Hematopoietic multipotent progenitor cell treated with erythropoietin and hydrocortisone succinate and interleukin-3 and kit ligand, for 17 days (in vitro differentiated cells): ENCODE results near the gene SLX4.

Source experiments
- DNase-seq: peaks from one replicate; pipeline ENCODE4 v3.0.0-alpha.2; 2015; ENCODE audit warnings: low spot score

Gene SLX4

DNA sequence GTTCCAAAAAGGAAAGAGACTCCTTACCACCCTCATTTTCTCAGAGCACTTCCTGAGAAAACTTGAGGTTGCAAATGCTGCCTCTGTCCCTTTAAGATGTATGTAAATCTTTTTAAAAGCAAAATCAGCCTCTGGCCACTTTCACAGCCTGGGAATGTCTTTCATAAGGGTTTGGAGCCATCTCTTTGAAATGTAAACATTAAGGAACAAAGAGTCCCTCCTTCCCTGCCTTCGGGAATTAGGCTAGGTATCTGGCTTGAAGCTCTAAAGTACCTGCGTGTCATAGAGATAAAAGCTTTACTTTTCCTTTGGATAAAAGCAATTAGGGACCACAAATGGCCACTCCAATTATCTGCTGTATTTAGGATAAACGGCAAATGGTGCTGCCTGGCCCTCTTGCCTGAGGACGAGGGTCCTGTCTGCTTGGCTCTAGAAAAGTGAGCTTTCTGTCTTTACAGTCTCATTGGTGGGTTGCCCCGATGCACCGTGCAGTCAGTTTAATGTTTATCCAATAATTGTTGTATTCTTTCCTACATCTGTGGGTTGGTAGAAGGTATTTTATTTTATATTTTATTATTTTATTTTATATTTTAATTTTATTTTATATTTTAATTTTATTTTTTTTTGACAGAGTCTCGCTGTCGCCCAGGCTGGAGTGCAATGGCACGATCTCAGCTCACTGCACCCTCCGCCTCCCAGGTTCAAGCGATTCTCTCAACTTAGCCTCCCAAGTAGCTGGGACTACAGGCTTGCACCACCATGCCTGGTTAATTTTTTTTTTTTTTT, 58.1 kb downstream of the SLX4 start:
- no peak for DNase-seq

DNA sequence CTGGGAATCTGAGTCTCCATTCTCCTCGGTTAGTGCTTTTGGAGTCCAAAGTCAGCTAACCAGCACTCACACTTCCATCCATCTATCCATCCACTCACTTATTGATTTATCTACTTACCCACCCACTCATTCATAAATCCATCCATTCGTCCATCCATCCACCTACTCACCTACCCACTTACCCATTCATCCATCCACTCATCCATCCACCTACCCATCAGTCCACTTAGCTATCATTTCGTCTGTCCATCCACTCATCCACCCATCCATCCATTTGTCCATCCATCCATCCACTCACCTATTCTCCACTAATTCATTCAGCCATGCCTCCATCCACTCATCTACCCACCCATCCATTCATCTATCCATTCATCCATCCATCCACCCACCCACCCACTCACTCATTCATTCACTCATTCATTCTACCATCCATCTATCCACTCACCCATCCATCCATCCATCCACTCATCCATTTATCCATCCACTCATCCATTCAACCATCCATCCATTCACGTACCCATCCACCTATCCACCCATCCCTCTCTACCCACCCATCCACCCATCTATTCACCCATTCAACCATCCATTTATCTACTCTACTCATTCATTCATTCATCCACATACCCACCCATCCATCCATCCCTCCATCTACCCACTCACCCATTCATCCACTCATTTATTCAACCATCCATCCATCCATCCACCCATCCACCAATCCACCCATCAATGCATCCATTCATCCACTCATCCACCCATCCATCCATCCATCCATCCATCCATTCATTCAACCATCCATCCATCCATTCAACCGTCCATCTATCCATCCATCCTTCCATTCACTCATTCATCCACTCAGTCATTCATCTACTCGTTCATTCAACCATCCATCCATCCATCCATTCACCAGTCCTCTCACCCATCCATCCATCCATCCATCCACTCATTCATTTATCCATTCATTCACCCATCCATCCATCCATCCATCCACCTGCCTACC, 60.3 kb downstream of the SLX4 start:
- DNase-seq = no peak

DNA sequence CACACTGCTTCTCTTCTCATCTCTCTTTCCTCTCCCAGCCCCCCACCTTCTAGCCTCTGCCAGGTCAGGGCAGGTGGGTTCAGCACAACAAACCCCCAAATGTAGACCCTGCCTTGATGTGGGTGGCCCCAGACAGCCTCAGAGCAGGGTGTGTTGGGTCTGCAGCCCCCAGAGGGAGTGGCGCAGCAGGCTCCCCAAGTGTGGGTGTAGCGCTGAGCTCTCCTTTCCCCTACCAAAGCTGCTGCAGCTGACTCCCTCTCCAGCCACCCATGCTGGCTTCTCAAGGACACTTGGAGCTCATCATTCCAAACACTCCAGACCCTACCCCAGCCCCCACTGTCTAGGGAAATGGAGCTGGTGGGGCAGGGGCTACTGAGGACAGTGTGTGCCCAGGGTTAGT, 61.5 kb downstream of the SLX4 start:
- DNase-seq = no peak

DNA sequence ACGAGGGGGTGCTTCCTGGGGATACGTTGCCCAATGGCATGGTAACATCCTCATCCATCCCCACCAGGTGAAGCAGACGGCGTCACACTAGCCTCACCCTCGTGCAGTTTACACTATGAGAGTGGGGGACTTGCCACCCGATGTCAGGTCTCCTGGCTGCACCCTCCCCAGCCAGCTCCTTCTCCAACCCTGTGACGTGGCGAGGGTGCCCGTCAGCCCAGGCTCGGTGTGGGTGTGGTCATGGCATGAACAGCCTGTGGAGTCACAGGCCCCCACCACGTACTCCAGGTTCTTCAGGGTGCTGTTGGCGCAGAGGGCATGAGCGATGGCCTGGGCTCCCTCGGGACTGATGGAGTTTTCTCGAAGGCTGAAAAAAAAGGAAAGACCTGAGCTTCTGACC, 62.5 kb downstream of the SLX4 start:
- DNase-seq = no peak

DNA sequence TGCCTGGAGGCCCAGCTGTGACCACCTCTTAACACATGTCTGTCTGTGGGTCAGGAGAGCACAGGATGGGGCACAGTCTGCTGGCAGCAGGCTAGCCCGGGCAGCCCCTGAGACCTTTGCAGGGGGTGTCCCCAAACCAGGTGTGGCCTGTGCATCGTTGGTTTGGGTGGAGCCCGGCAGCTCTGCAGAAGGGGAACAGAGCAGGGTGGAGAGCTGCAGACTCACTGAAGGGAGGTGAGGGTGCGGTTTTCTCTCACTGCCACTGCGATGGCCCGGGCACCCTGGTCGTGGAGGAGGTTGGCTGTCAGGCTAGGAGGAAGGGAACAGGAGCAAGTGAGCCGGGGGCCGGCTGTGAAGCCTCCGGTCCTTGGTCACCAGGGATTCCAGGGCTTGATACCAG, 63.0 kb downstream of the SLX4 start:
- DNase-seq = no peak

DNA sequence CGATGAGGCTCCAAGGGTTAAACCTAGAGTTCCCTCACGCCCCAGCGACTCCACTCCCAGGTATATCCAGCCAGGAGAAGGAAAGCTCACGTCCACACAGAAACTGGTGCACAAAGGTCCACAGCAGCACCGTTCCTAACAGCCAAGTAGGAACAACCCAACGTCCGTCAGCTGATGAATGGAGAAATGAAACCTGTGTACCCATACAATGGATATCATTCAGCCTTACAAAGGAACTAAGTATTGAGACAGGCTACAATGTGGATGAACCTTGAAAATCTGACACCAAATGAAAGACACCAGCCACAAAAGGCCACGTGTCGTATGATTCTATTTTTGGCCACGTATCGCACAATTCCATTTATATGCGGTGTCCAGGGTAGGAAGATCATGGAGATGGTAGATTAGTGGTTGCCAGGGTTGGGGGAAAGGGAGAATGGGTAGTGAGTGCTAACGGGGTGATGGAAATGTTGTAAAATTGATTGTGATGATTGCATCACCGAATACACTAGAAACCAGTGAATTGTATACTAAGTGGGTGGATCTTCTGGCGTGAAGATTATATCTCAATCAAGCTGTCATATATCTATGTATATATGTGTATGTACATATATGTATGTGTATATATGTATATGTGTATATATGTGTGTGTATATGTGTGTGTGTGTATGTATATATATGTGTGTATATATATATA, 64.3 kb downstream of the SLX4 start:
- DNase-seq = no peak

DNA sequence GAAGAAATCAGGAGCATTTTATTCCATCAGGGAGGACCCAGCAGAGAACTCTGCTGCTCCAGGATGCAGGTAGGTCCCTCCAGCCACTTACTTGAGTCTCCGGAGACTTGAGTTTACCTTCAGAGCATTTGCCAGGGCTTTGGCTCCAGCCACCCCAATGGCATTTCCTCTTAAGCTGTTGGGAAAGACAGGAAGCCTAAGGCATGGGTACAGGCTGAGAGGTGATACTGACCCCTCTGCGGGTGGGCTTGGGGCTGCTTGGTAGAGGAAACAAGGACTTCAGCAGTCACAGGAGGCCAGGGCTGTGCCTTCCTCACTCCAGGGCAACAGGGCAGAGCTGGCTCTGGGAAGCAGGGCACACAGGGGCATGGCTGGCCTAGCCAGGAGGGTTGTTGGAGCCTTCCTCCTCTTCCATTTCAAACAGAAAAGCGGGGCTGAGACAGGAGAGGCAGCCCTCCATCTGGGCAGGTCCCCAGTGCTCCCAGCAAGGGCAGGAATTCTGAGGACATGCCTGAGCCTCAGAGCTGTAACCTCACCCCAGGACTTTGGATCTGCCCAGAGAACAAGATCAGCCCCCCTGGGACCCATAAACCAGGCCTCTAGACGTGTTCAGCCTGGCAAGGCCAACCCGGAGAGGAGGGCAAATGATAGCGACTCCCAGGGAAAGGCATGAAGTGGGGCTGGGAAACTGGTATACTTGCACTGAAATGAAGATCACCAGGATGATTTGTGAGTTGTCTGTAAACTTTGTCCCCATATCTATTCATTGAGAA, 68.6 kb downstream of the SLX4 start:
- no peak for DNase-seq

DNA sequence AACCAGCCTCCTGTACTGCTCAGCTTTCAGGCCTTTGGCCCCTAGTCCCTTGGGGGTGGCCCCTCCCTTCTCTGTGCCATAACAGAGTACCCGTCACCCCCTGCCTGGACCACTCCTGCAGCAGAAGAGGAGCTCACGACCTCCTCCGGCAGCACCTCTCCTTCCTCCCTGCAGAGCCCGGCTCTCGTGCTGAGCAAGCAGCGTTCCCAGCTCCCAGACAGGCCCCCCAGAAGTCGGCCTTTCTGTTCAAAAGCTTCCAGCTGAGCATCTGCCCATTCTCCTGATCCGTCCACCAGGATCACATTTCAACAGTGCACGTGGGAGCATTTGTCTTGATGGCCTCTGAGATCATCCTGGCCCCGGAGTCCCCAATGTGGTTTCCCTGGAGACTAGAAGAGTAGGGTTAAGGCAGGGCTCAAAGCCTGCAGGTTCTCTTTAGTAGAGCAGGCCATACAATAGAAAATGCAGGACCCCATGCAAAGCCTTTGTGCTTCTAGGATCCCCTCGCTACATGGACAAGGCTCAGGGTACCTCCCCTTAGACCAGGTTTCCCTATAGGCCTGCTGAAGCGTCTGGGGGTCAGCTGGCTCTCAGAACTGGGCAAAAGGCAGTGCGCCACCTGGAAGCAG, 69.8 kb downstream of the SLX4 start:
- DNase-seq = no peak

DNA sequence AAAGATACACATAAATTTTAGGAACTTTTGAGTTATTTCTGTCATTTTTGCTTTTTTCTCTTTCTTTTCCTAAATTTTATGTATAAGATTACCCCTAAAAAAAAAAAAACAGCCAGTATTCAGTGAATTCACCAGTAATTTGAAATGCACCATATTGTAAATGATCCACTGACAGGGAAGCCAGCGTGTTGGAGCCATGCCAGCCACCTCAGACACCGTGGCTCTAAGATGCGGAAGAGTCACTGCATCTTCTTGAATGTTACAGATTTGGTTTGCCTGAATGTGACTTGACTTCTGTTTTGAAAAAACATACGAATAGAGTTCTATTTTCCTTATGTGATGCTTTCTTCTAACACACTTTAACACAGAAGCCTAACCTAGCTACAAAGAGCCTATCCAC, 73.2 kb downstream of the SLX4 start:
- DNase-seq = no peak

DNA sequence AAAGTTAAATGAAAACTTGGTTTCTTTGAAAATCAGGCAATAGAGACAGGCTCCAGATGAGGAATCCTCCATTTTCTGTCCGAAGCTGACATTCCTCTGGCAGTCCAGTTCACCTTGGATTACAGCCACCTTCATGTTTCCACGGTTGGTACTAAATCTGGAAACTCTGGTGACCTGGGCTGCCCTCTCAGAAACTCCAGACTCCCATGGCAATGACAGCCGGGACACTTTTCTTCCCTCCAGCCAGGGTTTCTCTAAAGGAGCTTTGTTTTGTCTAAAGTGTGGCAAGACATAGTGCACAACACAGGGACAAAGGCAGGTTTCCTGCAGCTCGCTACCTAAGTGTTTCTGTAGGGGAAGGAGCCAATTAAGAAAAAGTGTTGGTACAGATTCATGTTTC, 74.6 kb downstream of the SLX4 start:
- DNase-seq = no peak

DNA sequence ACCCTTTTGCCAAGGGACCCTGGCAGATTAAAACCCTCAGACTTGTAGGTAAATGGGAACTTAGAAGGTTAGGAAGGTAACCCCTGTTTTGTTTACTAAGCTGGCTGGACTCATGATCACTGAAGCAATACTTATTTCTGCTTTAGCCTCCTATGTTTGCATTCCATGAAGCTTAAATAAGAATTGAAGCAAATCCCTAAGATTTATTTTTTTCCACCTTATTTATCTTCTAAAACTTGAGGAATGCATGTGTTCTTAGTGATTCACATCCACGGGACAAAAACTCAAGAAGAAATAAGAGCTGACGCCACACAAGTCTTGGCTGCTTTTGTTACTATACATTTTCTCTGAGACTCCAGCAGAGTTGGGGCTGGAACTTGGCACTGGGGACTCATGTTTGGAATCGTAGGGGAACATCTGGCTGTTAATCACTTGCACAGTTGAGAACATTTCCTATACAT, 75.1 kb downstream of the SLX4 start:
- DNase-seq = no peak

DNA sequence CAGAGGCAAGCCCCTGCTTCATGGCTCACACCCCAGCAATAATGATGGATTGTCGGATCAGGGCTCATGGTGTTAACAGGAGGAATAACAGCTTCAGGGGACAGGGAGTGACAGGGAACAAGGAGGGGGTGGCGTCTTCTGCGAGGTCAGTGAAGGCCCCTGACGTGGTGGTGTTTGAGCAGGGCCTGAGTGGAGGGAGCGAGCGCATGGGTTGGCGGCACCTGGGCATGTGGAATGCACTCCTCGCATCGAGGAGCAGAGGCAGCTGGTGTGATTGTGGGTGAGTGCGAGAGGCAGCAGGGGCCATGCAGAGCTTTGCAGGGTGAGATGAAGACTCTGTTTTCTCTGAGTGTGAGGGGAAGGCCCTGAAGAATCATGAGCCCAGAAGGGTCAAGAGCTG, 77.3 kb downstream of the SLX4 start:
- no peak for DNase-seq

DNA sequence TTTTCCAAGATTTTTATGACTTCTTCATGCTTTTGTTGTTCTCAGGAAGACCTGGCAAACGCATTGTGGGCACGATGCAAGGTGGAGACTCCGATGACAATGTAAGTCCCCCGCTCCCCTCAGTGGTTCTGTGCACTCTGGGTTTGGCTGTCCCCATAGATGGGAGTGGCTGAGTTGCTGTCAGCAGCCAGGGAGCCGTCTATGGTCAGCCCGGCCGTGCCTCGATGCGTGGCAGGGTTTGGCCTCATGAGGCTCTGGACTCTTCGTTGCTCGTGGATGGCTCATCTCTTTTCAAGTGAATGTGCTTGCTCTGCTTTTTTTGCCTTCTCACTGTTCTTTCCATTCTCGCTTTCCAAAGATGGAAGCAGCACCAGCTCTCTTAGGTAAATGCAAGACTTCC, 78.7 kb downstream of the SLX4 start:
- no peak for DNase-seq
